H9 (cell line): ENCODE measurements around the gene SH2D3C. TPM values are rescaled to one million over a fixed set of nuclear protein-coding genes. Genes with fewer than 3 reads are reported as not detected.

Experiments used
- DNase-seq: peaks from one replicate; pipeline ENCODE4 v3.0.0-alpha.2; 2017
- H2AFZ ChIP-seq: one replicate; pipeline ENCODE4 v1.6.1; 2013; ENCODE audit warnings: mild to moderate bottlenecking, low read length, control low read depth, moderate library complexity
- H2AK5ac ChIP-seq: 2 replicates; pipeline ENCODE4 v1.6.1; 2013; ENCODE audit warnings: low read length, control low read depth, mixed read lengths; ENCODE audit not compliant: insufficient read length
- H2BK120ac ChIP-seq: one replicate; pipeline ENCODE4 v1.6.1; 2013; ENCODE audit warnings: low read depth, mild to moderate bottlenecking, low read length, control low read depth, inconsistent platforms; ENCODE audit not compliant: poor library complexity, severe bottlenecking
- H2BK12ac ChIP-seq: 2 replicates; pipeline ENCODE4 v1.6.1; 2013; ENCODE audit warnings: low read length, control low read depth, mixed read lengths, low read depth; ENCODE audit not compliant: insufficient read length
- H2BK15ac ChIP-seq: 2 replicates; pipeline ENCODE4 v1.6.1; 2013; ENCODE audit warnings: low read depth, low read length, control low read depth
- H2BK20ac ChIP-seq: one replicate; pipeline ENCODE4 v1.6.1; 2013; ENCODE audit warnings: low read depth, mild to moderate bottlenecking, low read length, control low read depth, inconsistent platforms; ENCODE audit not compliant: poor library complexity, severe bottlenecking
- H2BK5ac ChIP-seq: 2 replicates; pipeline ENCODE4 v1.6.1; 2013; ENCODE audit warnings: low read length, control low read depth, mixed read lengths; ENCODE audit not compliant: insufficient read length
- H3K14ac ChIP-seq: 2 replicates; pipeline ENCODE4 v1.6.1; 2013; ENCODE audit warnings: low read length, control low read depth; ENCODE audit not compliant: insufficient read depth
- H3K18ac ChIP-seq: 2 replicates; pipeline ENCODE4 v1.6.1; 2013; ENCODE audit warnings: low read depth, mild to moderate bottlenecking, mixed read lengths, low read length, control low read depth; ENCODE audit not compliant: insufficient read length
- H3K23ac ChIP-seq: 2 replicates; pipeline ENCODE4 v1.6.1; 2013; ENCODE audit warnings: low read length, control low read depth, mixed read lengths, low read depth; ENCODE audit not compliant: insufficient read length
- H3K23me2 ChIP-seq: 2 replicates; pipeline ENCODE4 v1.6.1; 2013; ENCODE audit warnings: low read depth, mild to moderate bottlenecking, mixed read lengths, low read length, control low read depth; ENCODE audit not compliant: insufficient read length, poor library complexity, severe bottlenecking
- H3K27ac ChIP-seq: 2 replicates; pipeline ENCODE4 v1.5.1; 2013; ENCODE audit warnings: low read length, control low read depth, mixed read lengths, low read depth; ENCODE audit not compliant: insufficient read length
- H3K27me3 ChIP-seq: 2 replicates; pipeline ENCODE4 v1.6.1; 2013; ENCODE audit warnings: low read length, control low read depth, inconsistent platforms; ENCODE audit not compliant: insufficient read depth
- H3K4ac ChIP-seq: 2 replicates; pipeline ENCODE4 v1.6.1; 2013; ENCODE audit warnings: low read depth, mild to moderate bottlenecking, control low read depth, inconsistent platforms, low read length, moderate library complexity
- H3K4me1 ChIP-seq: 2 replicates; pipeline ENCODE4 v1.6.1; 2013; ENCODE audit warnings: low read length, control low read depth, inconsistent platforms; ENCODE audit not compliant: insufficient read depth
- H3K4me2 ChIP-seq: 2 replicates; pipeline ENCODE4 v1.6.1; 2013; ENCODE audit warnings: low read length, control low read depth, mixed read lengths; ENCODE audit not compliant: insufficient read length, insufficient read depth
- H3K56ac ChIP-seq: 2 replicates; pipeline ENCODE4 v1.6.1; 2013; ENCODE audit warnings: low read depth, mild to moderate bottlenecking, mixed read lengths, low read length, control low read depth; ENCODE audit not compliant: insufficient read length
- H3K79me1 ChIP-seq: 2 replicates; pipeline ENCODE4 v1.6.1; 2013; ENCODE audit warnings: low read depth, mild to moderate bottlenecking, moderate library complexity, low read length, control low read depth, inconsistent platforms; ENCODE audit not compliant: insufficient read depth, poor library complexity, severe bottlenecking
- H3K79me2 ChIP-seq: 2 replicates; pipeline ENCODE4 v1.6.1; 2013; ENCODE audit warnings: low read length, control low read depth, inconsistent platforms; ENCODE audit not compliant: insufficient read depth
- H3K9ac ChIP-seq: 2 replicates; pipeline ENCODE4 v1.6.1; 2013; ENCODE audit warnings: low read length, control low read depth, mixed read lengths; ENCODE audit not compliant: insufficient read length; ENCODE audit errors: extremely low read depth
- H3K9me3 ChIP-seq: one replicate; pipeline ENCODE4 v1.6.1; 2013; ENCODE audit warnings: low read depth, low read length, inconsistent platforms; ENCODE audit not compliant: control insufficient read depth
- H3T11ph ChIP-seq: one replicate; pipeline ENCODE4 v1.6.1; 2013; ENCODE audit warnings: mild to moderate bottlenecking, low read length, control low read depth, inconsistent platforms
- H4K20me1 ChIP-seq: one replicate; pipeline ENCODE4 v1.6.1; 2013; ENCODE audit not compliant: control insufficient read depth, insufficient read length, insufficient read depth
- H4K5ac ChIP-seq: 2 replicates; pipeline ENCODE4 v1.6.1; 2013; ENCODE audit warnings: low read depth, mild to moderate bottlenecking, mixed read lengths, low read length, control low read depth; ENCODE audit not compliant: insufficient read length
- H4K8ac ChIP-seq: replicated peaks from 2 replicates; pipeline ENCODE4 v1.6.1; 2013; ENCODE audit warnings: low read length, control low read depth, mixed read lengths, low read depth; ENCODE audit not compliant: insufficient read length
- H4K91ac ChIP-seq: 2 replicates; pipeline ENCODE4 v1.6.1; 2013; ENCODE audit warnings: low read depth, mild to moderate bottlenecking, moderate library complexity, mixed read lengths, low read length, control low read depth; ENCODE audit not compliant: insufficient read length
- H3K27ac Mint-ChIP-seq, 3 experiments: 2 replicates in 2 of 3; 3 replicates in 1 of 3; pipeline ENCODE4 v1.8.0; 2020 to 2021; ENCODE audit warnings: mixed read lengths in 3 of 3, mild to moderate bottlenecking in 1 of 3, moderate library complexity in 1 of 3
- H3K27me3 Mint-ChIP-seq: 2 replicates; pipeline ENCODE4 v1.8.0; 2021; ENCODE audit warnings: low read depth, mild to moderate bottlenecking, moderate library complexity, mixed read lengths
- H3K36me3 Mint-ChIP-seq, 3 experiments: 2 replicates in 2 of 3; 3 replicates in 1 of 3; pipeline ENCODE4 v1.8.0; 2020 to 2021; ENCODE audit warnings: low read depth in 3 of 3, mixed read lengths in 3 of 3; ENCODE audit not compliant: insufficient read depth in 1 of 3
- H3K4me1 Mint-ChIP-seq, 2 experiments: 2 replicates each; pipeline ENCODE4 v1.8.0; 2020; ENCODE audit warnings: mixed read lengths in 2 of 2
- H3K4me3 Mint-ChIP-seq, 2 experiments: 2 replicates in 1 of 2; 3 replicates in 1 of 2; pipeline ENCODE4 v1.8.0; 2020 to 2021; ENCODE audit warnings: mild to moderate bottlenecking in 2 of 2, mixed read lengths in 2 of 2, moderate library complexity in 1 of 2
- H3K9me3 Mint-ChIP-seq, 2 experiments: 2 replicates in 1 of 2; 3 replicates in 1 of 2; pipeline ENCODE4 v1.8.0; 2020; ENCODE audit warnings: mild to moderate bottlenecking in 2 of 2, mixed read lengths in 2 of 2, moderate library complexity in 1 of 2
- WGBS: extraction: QIAGEN DNeasy Blood & Tissue Kit; methylation state at CpG from one replicate; pipeline ENCODE4 v1.1.7; 2013; ENCODE audit warnings: missing lambda C conversion rate, low lambda C conversion rate, mixed read lengths; ENCODE audit not compliant: insufficient read length; ENCODE audit errors: extremely low coverage; 5-methylcytosine and 5-hydroxymethylcytosine counted together
- total RNA-seq: library from RNA; stranded (reverse); gene quantifications from 2 replicates; pipeline ENCODE4 v1.2.1, GENCODE V29; 2021
- TF ChIP-seq, protein P1 (sequence below): fragments of 200-600 bp; sonication (generic); conservative IDR thresholded peaks from 3 replicates; pipeline ENCODE4 v1.8.0; 2021; ENCODE audit warnings: antibody characterized with exemption, mild to moderate bottlenecking

Gene SH2D3C
- total RNA-seq, 1 experiment from 2014 or later, result 1.7 TPM

DNA sequence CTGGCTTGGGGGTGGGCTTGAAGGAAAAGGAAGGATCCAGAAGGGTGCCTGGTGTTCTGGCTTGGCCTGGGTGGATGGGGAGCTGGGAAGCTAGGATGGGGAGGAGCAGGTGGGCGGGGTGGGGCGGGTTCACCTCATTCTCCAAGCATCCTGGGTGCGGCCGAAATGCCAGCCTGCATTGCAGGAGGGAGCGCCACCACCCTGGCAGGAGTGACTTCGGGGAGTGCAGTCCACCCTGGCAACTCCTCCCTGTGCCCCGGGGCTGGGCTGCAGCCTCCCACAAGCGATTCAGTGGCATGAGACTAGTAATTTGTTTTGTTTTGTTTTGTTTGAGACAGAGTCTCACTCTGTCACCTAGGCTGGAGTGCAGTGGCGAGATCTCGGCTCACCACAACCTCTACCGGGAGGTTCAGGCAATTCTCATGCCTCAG is 57.1 kb downstream of the SH2D3C start:
- Histone ChIP-seq H2AFZ (no peak overlapping the region), H2AK5ac (no peak overlapping the region), H4K5ac (no peak overlapping the region), H3K9me3 (no peaks in the 10 kb centered on the region), H3K56ac (no peak overlapping the region), H4K91ac (no peak overlapping the region), H4K20me1 (no peaks in the 10 kb centered on the region), H3K18ac (no peak overlapping the region), H3K23me2 (peaks cover 1% of the 10 kb centered on the region), H2BK15ac (no peak overlapping the region), H2BK20ac (no peak overlapping the region), H2BK120ac (no peak overlapping the region), H3K9ac (no peak overlapping the region), H2BK5ac (no peak overlapping the region), H3K4me2 (no peak overlapping the region), H3K79me2 (no peaks in the 10 kb centered on the region), H3K79me1 (no peaks in the 10 kb centered on the region), H3T11ph (no peak overlapping the region), H4K8ac (no peak overlapping the region), H3K4me1 (no peaks in the 10 kb centered on the region; the same call in 1 of the 2 replicates), H3K4ac (no peak overlapping the region), H3K27ac (no peak overlapping the region), H2BK12ac (no peak overlapping the region), H3K27me3 (no peaks in the 10 kb centered on the region), H3K14ac (no peak overlapping the region), H3K23ac (no peak overlapping the region)
- Mint-ChIP-seq H3K9me3 (no peaks in the 10 kb centered on the region; a peak in 1 of 5 replicates), H3K36me3 (no peaks in the 10 kb centered on the region), H3K4me3 (no peak overlapping the region), H3K27me3 (no peaks in the 10 kb centered on the region), H3K4me1 (peaks cover 0 to 12% of the 10 kb centered on the region in 2 experiments; a peak in 3 of 4 replicates), H3K27ac (no peak overlapping the region; a peak in 1 of 7 replicates)
- TF ChIP-seq, protein P1, sequence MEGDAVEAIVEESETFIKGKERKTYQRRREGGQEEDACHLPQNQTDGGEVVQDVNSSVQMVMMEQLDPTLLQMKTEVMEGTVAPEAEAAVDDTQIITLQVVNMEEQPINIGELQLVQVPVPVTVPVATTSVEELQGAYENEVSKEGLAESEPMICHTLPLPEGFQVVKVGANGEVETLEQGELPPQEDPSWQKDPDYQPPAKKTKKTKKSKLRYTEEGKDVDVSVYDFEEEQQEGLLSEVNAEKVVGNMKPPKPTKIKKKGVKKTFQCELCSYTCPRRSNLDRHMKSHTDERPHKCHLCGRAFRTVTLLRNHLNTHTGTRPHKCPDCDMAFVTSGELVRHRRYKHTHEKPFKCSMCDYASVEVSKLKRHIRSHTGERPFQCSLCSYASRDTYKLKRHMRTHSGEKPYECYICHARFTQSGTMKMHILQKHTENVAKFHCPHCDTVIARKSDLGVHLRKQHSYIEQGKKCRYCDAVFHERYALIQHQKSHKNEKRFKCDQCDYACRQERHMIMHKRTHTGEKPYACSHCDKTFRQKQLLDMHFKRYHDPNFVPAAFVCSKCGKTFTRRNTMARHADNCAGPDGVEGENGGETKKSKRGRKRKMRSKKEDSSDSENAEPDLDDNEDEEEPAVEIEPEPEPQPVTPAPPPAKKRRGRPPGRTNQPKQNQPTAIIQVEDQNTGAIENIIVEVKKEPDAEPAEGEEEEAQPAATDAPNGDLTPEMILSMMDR, result no peak
- no CpG with 5 or more reads among the region's 11 CpGs for WGBS
- DNase-seq, result no peak
